MM.1S (cell line): ENCODE results near the gene CCDC85C.

Experiments used
- DNase-seq: peaks from one replicate; pipeline ENCODE4 v3.0.0-alpha.2; 2015
- H2AFZ ChIP-seq: fragments of 300-600 bp; sonication (generic); 2 replicates; pipeline ENCODE4 v1.6.0; 2016; ENCODE audit warnings: antibody characterized with exemption, low read length
- H3F3A ChIP-seq: fragments of 300-600 bp; sonication (generic); 2 replicates; pipeline ENCODE4 v1.6.1; 2016; ENCODE audit warnings: mild to moderate bottlenecking, antibody characterized with exemption, low read length, moderate library complexity, mixed read lengths; ENCODE audit not compliant: insufficient read depth
- H3K27ac ChIP-seq: fragments of 300-600 bp; sonication (generic); 2 replicates; pipeline ENCODE4 v1.5.1; 2016; ENCODE audit warnings: mild to moderate bottlenecking, low read length
- H3K27me3 ChIP-seq: fragments of 300-600 bp; sonication (generic); replicated peaks from 2 replicates; pipeline ENCODE4 v1.6.0; 2016; ENCODE audit warnings: low read length; ENCODE audit not compliant: insufficient read depth
- H3K36me3 ChIP-seq: fragments of 300-600 bp; sonication (generic); replicated peaks from 2 replicates; pipeline ENCODE4 v1.6.1; 2016; ENCODE audit warnings: mild to moderate bottlenecking, low read length, mixed read lengths; ENCODE audit not compliant: insufficient read depth
- H3K4me1 ChIP-seq: fragments of 300-600 bp; sonication (generic); 2 replicates; pipeline ENCODE4 v1.6.1; 2016; ENCODE audit warnings: low read length, mixed read lengths
- H3K4me2 ChIP-seq: fragments of 300-600 bp; sonication (generic); 2 replicates; pipeline ENCODE4 v1.6.0; 2016; ENCODE audit warnings: low read depth, low read length
- H3K4me3 ChIP-seq: fragments of 300-600 bp; sonication (generic); 2 replicates; pipeline ENCODE4 v1.5.1; 2016; ENCODE audit warnings: low read length, mixed read lengths
- H3K79me2 ChIP-seq: fragments of 300-600 bp; sonication (generic); 2 replicates; pipeline ENCODE4 v1.6.1; 2016; ENCODE audit warnings: mixed run types, low read length, mixed read lengths
- H3K9ac ChIP-seq: fragments of 300-600 bp; sonication (generic); 2 replicates; pipeline ENCODE4 v1.6.1; 2016; ENCODE audit warnings: low read length, mixed read lengths
- H3K9me2 ChIP-seq: fragments of 300-600 bp; sonication (generic); replicated peaks from 2 replicates; pipeline ENCODE4 v1.6.1; 2016; ENCODE audit warnings: mild to moderate bottlenecking, low read length, mixed read lengths; ENCODE audit not compliant: insufficient read depth
- H3K9me3 ChIP-seq: fragments of 300-600 bp; sonication (generic); replicated peaks from 2 replicates; pipeline ENCODE4 v1.6.1; 2016; ENCODE audit warnings: mild to moderate bottlenecking, low read length, mixed read lengths; ENCODE audit not compliant: insufficient read depth
- H4K20me1 ChIP-seq: fragments of 300-600 bp; sonication (generic); 2 replicates; pipeline ENCODE4 v1.6.1; 2016; ENCODE audit warnings: mild to moderate bottlenecking, low read length, moderate library complexity, mixed read lengths; ENCODE audit not compliant: insufficient read depth
- CTCF ChIP-seq: fragments of 300-600 bp; sonication (generic); IDR thresholded peaks from 2 replicates; pipeline ENCODE4 v1.5.1; 2016; ENCODE audit warnings: antibody characterized with exemption, low read length, mixed read lengths
- EZH2 ChIP-seq: fragments of 300-600 bp; sonication (generic); optimal IDR thresholded peaks from 2 replicates; pipeline ENCODE3; 2017; ENCODE audit warnings: low read depth, mild to moderate bottlenecking, antibody characterized with exemption, low read length, mixed read lengths
- EZH2phosphoT487 ChIP-seq: fragments of 300-600 bp; sonication (generic); IDR thresholded peaks from 2 replicates; pipeline ENCODE4 v1.6.1; 2018; ENCODE audit warnings: antibody characterized with exemption, low read length

CCDC85C gene

GRCh38 chr14:99525699-99526080 is 78.3 kb downstream of the CCDC85C start:
- Histone ChIP-seq H3K9me2 (no peaks in the 10 kb centered on the region), H3K9ac (no peak overlapping the region), H3K27me3 (no peaks in the 10 kb centered on the region), H3K4me3 (no peak overlapping the region), H3K79me2 (no peaks in the 10 kb centered on the region), H3K4me2 (no peak overlapping the region), H4K20me1 (no peaks in the 10 kb centered on the region), H3F3A (no peaks in the 10 kb centered on the region), H3K4me1 (no peaks in the 10 kb centered on the region), H3K9me3 (no peaks in the 10 kb centered on the region), H2AFZ (no peak overlapping the region), H3K36me3 (no peaks in the 10 kb centered on the region), H3K27ac (no peak overlapping the region)
- no peak for TF ChIP-seq EZH2
- no peak for TF ChIP-seq EZH2phosphoT487
- TF ChIP-seq CTCF: no peak
- no peak for DNase-seq

- Histone ChIP-seq H3K4me3 (no peak overlapping the region), H3F3A (no peaks in the 10 kb centered on the region), H2AFZ (no peak overlapping the region), H3K36me3 (no peaks in the 10 kb centered on the region), H3K27me3 (no peaks in the 10 kb centered on the region), H3K9me2 (no peaks in the 10 kb centered on the region), H3K27ac (no peak overlapping the region), H3K4me2 (no peak overlapping the region), H4K20me1 (no peaks in the 10 kb centered on the region), H3K9ac (no peak overlapping the region), H3K4me1 (no peaks in the 10 kb centered on the region), H3K79me2 (no peaks in the 10 kb centered on the region), H3K9me3 (no peaks in the 10 kb centered on the region)
- TF ChIP-seq EZH2 (no peak), CTCF (no peak), EZH2phosphoT487 (no peak)
- DNase-seq: no peak
These were observed 79.0 kb downstream of the CCDC85C start for GRCh38 chr14:99524804-99525698.

GRCh38 chr14:99524091-99524661 is 79.8 kb downstream of the CCDC85C start:
- no peak overlapping the region for H3K4me3 ChIP-seq
- no peaks in the 10 kb centered on the region for H3K9me3 ChIP-seq
- no peaks in the 10 kb centered on the region for H3K27me3 ChIP-seq
- no peaks in the 10 kb centered on the region for H3K4me1 ChIP-seq
- no peak overlapping the region for H2AFZ ChIP-seq
- no peaks in the 10 kb centered on the region for H3K9me2 ChIP-seq
- no peak overlapping the region for H3K9ac ChIP-seq
- H3K4me2 ChIP-seq: no peak overlapping the region
- no peaks in the 10 kb centered on the region for H3K79me2 ChIP-seq
- H3K27ac ChIP-seq: no peak overlapping the region
- TF ChIP-seq EZH2 (no peak), EZH2phosphoT487 (no peak), CTCF (no peak)
- no peaks in the 10 kb centered on the region for H4K20me1 ChIP-seq
- H3K36me3 ChIP-seq: no peaks in the 10 kb centered on the region
- no peaks in the 10 kb centered on the region for H3F3A ChIP-seq
- DNase-seq: no peak
